Effector memory CD8-positive, alpha-beta T cell (primary cell): Measurements from ENCODE around the gene TLCD4.
"Not testable (repeated sequence)": the region's sequence is repeated elsewhere in the genome, so short reads cannot be mapped to it uniquely, and the experiment has no call there.

ENCODE experiments used
- ATAC-seq: fragments of 150-1000 bp; cut with Tn5 transposase; replicated peaks from 2 replicates; pipeline ENCODE4 v1.10.0; 2021; ENCODE audit warnings: mild to moderate bottlenecking, moderate library complexity
- DNase-seq, 3 experiments: peaks; one replicate each; pipeline ENCODE4 v3.0.0; 2021
- H3K27ac Mint-ChIP-seq, 2 donors: one replicate each; pipeline ENCODE4 v1.8.0; 2022; ENCODE audit warnings: mild to moderate bottlenecking in 2 of 2, mixed read lengths in 2 of 2, moderate library complexity in 2 of 2
- H3K27me3 Mint-ChIP-seq, 2 donors: one replicate each; pipeline ENCODE4 v1.8.0; 2022; ENCODE audit warnings: mixed read lengths in 2 of 2
- H3K36me3 Mint-ChIP-seq: one replicate; pipeline ENCODE4 v1.8.0; 2022; ENCODE audit warnings: mild to moderate bottlenecking, moderate library complexity, mixed read lengths; ENCODE audit not compliant: insufficient read depth
- H3K4me1 Mint-ChIP-seq, 2 donors: one replicate each; pipeline ENCODE4 v1.8.0; 2022; ENCODE audit warnings: low read depth in 2 of 2, mixed read lengths in 2 of 2
- H3K4me3 Mint-ChIP-seq, 2 donors: one replicate each; pipeline ENCODE4 v1.8.0; 2022; ENCODE audit warnings: mild to moderate bottlenecking in 2 of 2, mixed read lengths in 2 of 2, moderate library complexity in 2 of 2
- H3K9me3 Mint-ChIP-seq, 2 donors: one replicate each; pipeline ENCODE4 v1.8.0; 2022; ENCODE audit warnings: mixed read lengths in 2 of 2

TLCD4 gene

GRCh38 chr1:95085376-95085775 is 31.8 kb upstream of the TLCD4 start:
- Mint-ChIP-seq H3K4me1 (peaks cover 0 to 3% of the 10 kb centered on the region in 2 donors), H3K9me3 (no peaks in the 10 kb centered on the region), H3K36me3 (no peaks in the 10 kb centered on the region), H3K27ac (no peak overlapping the region), H3K27me3 (peaks cover 22 to 34% of the 10 kb centered on the region in 2 donors), H3K4me3 (no peak overlapping the region)
- ATAC-seq (no peak), DNase-seq (no peak)

- ATAC-seq (no peak), DNase-seq (no peak)
- Mint-ChIP-seq H3K27me3 (peaks cover 27 to 36% of the 10 kb centered on the region in 2 donors), H3K9me3 (no peaks in the 10 kb centered on the region), H3K4me1 (peaks cover 0 to 3% of the 10 kb centered on the region in 2 donors), H3K27ac (no peak overlapping the region), H3K36me3 (no peaks in the 10 kb centered on the region), H3K4me3 (no peak overlapping the region)
These were observed 30.1 kb upstream of the TLCD4 start for GRCh38 chr1:95086949-95087533.

- no peak for ATAC-seq
- Mint-ChIP-seq H3K27me3 (peaks cover 20 to 29% of the 10 kb centered on the region in 2 donors), H3K27ac (no peak overlapping the region), H3K4me1 (peaks cover 0 to 3% of the 10 kb centered on the region in 2 donors), H3K36me3 (no peaks in the 10 kb centered on the region), H3K9me3 (no peaks in the 10 kb centered on the region), H3K4me3 (no peak overlapping the region)
- DNase-seq: no peak
These were observed 28.9 kb upstream of the TLCD4 start for GRCh38 chr1:95088303-95088702.

GRCh38 chr1:95089650-95090287 is 27.4 kb upstream of the TLCD4 start:
- no peaks in the 10 kb centered on the region for H3K36me3 Mint-ChIP-seq
- ATAC-seq (no peak), DNase-seq (no peak)
- no peaks in the 10 kb centered on the region for H3K9me3 Mint-ChIP-seq
- no peaks in the 10 kb centered on the region for H3K4me1 Mint-ChIP-seq
- H3K27me3 Mint-ChIP-seq: peaks cover 12 to 28% of the 10 kb centered on the region in 2 donors
- H3K27ac Mint-ChIP-seq: no peak overlapping the region
- H3K4me3 Mint-ChIP-seq: no peak overlapping the region

GRCh38 chr1:95091290-95091689 is 25.9 kb upstream of the TLCD4 start:
- H3K4me3 Mint-ChIP-seq, H3K9me3 Mint-ChIP-seq, H3K27ac Mint-ChIP-seq, H3K4me1 Mint-ChIP-seq, H3K36me3 Mint-ChIP-seq, DNase-seq, ATAC-seq: not testable (repeated sequence)
- peaks cover 12 to 28% of the 10 kb centered on the region in 2 donors for H3K27me3 Mint-ChIP-seq

- H3K4me1 Mint-ChIP-seq, H3K36me3 Mint-ChIP-seq, ATAC-seq, H3K9me3 Mint-ChIP-seq, H3K27ac Mint-ChIP-seq, H3K4me3 Mint-ChIP-seq, DNase-seq: not testable (repeated sequence)
- peaks cover 12 to 21% of the 10 kb centered on the region in 2 donors for H3K27me3 Mint-ChIP-seq
These were observed 24.3 kb upstream of the TLCD4 start for GRCh38 chr1:95092891-95093290.

GRCh38 chr1:95093296-95093695 is 23.9 kb upstream of the TLCD4 start:
- DNase-seq: no peak
- H3K4me3 Mint-ChIP-seq: no peak overlapping the region

GRCh38 chr1:95094923-95095322 is 22.2 kb upstream of the TLCD4 start:
- H3K9me3 Mint-ChIP-seq: no peaks in the 10 kb centered on the region
- ATAC-seq (no peak), DNase-seq (no peak)
- no peak overlapping the region for H3K27ac Mint-ChIP-seq
- H3K27me3 Mint-ChIP-seq: peaks cover 12 to 16% of the 10 kb centered on the region in 2 donors
- H3K4me1 Mint-ChIP-seq: no peaks in the 10 kb centered on the region
- H3K36me3 Mint-ChIP-seq: no peaks in the 10 kb centered on the region
- H3K4me3 Mint-ChIP-seq: no peak overlapping the region

More at GRCh38 chr1:95093296-95093695, 23.9 kb upstream of the TLCD4 start:
- Mint-ChIP-seq H3K4me1 (no peaks in the 10 kb centered on the region), H3K9me3 (no peaks in the 10 kb centered on the region), H3K27ac (no peak overlapping the region), H3K27me3 (peaks cover 14 to 23% of the 10 kb centered on the region in 2 donors), H3K36me3 (no peaks in the 10 kb centered on the region)
- no peak for ATAC-seq

- H3K4me1 Mint-ChIP-seq: no peaks in the 10 kb centered on the region
- H3K36me3 Mint-ChIP-seq: no peaks in the 10 kb centered on the region
These were observed 21.3 kb upstream of the TLCD4 start for GRCh38 chr1:95095833-95096217.

GRCh38 chr1:95096218-95096841 is 20.8 kb upstream of the TLCD4 start:
- H3K9me3 Mint-ChIP-seq: no peaks in the 10 kb centered on the region
- DNase-seq (no peak), ATAC-seq (no peak)
- no peak overlapping the region for H3K4me3 Mint-ChIP-seq
- peaks cover 6% of the 10 kb centered on the region in 2 donors for H3K27me3 Mint-ChIP-seq
- no peaks in the 10 kb centered on the region for H3K36me3 Mint-ChIP-seq
- no peak overlapping the region for H3K27ac Mint-ChIP-seq
- H3K4me1 Mint-ChIP-seq: no peaks in the 10 kb centered on the region

More at GRCh38 chr1:95095833-95096217, 21.3 kb upstream of the TLCD4 start:
- no peak overlapping the region for H3K4me3 Mint-ChIP-seq
- peaks cover 6 to 11% of the 10 kb centered on the region in 2 donors for H3K27me3 Mint-ChIP-seq
- H3K9me3 Mint-ChIP-seq: no peaks in the 10 kb centered on the region
- no peak overlapping the region for H3K27ac Mint-ChIP-seq
- DNase-seq: no peak
- ATAC-seq: no peak

- no peak for DNase-seq
- ATAC-seq: no peak
- H3K27me3 Mint-ChIP-seq: peaks cover 6% of the 10 kb centered on the region in 2 donors
These were observed 19.7 kb upstream of the TLCD4 start for GRCh38 chr1:95097426-95097825.

GRCh38 chr1:95098196-95098595 is 19.0 kb upstream of the TLCD4 start:
- H3K36me3 Mint-ChIP-seq: no peaks in the 10 kb centered on the region
- no peak overlapping the region for H3K4me3 Mint-ChIP-seq
- H3K4me1 Mint-ChIP-seq: no peaks in the 10 kb centered on the region
- peaks cover 6% of the 10 kb centered on the region in 2 donors for H3K27me3 Mint-ChIP-seq
- H3K9me3 Mint-ChIP-seq: no peaks in the 10 kb centered on the region
- H3K27ac Mint-ChIP-seq: no peak overlapping the region
- DNase-seq (no peak), ATAC-seq (no peak)

More at GRCh38 chr1:95097426-95097825, 19.7 kb upstream of the TLCD4 start:
- Mint-ChIP-seq H3K4me1 (no peaks in the 10 kb centered on the region), H3K9me3 (no peaks in the 10 kb centered on the region), H3K4me3 (no peak overlapping the region), H3K27ac (no peak overlapping the region), H3K36me3 (no peaks in the 10 kb centered on the region)

GRCh38 chr1:95108792-95109191 is 8.4 kb upstream of the TLCD4 start:
- H3K4me3 Mint-ChIP-seq: no peak overlapping the region
- ATAC-seq: no peak

GRCh38 chr1:95111014-95111413 is 6.1 kb upstream of the TLCD4 start:
- Mint-ChIP-seq H3K4me1 (no peaks in the 10 kb centered on the region), H3K27me3 (peaks cover 33 to 37% of the 10 kb centered on the region in 2 donors)

More at GRCh38 chr1:95108792-95109191, 8.4 kb upstream of the TLCD4 start:
- H3K9me3 Mint-ChIP-seq: no peaks in the 10 kb centered on the region
- H3K27ac Mint-ChIP-seq: no peak overlapping the region
- no peaks in the 10 kb centered on the region for H3K36me3 Mint-ChIP-seq
- DNase-seq: no peak
- peaks cover 33 to 37% of the 10 kb centered on the region in 2 donors for H3K27me3 Mint-ChIP-seq
- H3K4me1 Mint-ChIP-seq: no peaks in the 10 kb centered on the region

More at GRCh38 chr1:95111014-95111413, 6.1 kb upstream of the TLCD4 start:
- ATAC-seq (no peak), DNase-seq (no peak)
- no peaks in the 10 kb centered on the region for H3K36me3 Mint-ChIP-seq
- no peak overlapping the region for H3K4me3 Mint-ChIP-seq
- no peaks in the 10 kb centered on the region for H3K9me3 Mint-ChIP-seq
- no peak overlapping the region for H3K27ac Mint-ChIP-seq
